ENCODE data around the gene RASAL3. TPM values are rescaled to one million over a fixed set of nuclear protein-coding genes. Genes with fewer than 3 reads are reported as not detected.

RASAL3 gene
- total and polyA plus RNA-seq, 2 donors (not counting 1 experiment from before 2014, with no cell fraction given): not detected

- Histone ChIP-seq H3K9me3 (ENCODE audit: control insufficient read depth, insufficient read depth, low read depth, low read length) (no peaks in the 10 kb centered on the region), H3K4me2 (ENCODE audit: extremely low read depth, insufficient read depth, low read length) (no peak overlapping the region), H3K27ac (ENCODE audit: insufficient read depth, low read length) (no peak overlapping the region), H3K27me3 (ENCODE audit: control insufficient read depth, insufficient read depth, low read length) (no peaks in the 10 kb centered on the region), H3K79me2 (ENCODE audit: control insufficient read depth, insufficient read depth, low read length) (peaks cover 39% of the 10 kb centered on the region), H4K20me1 (ENCODE audit: control insufficient read depth, extremely low read depth, insufficient read depth, low read length) (no peaks in the 10 kb centered on the region), H3K4me1 (ENCODE audit: control insufficient read depth, extremely low read depth, insufficient read depth, low read length) (peaks cover 9% of the 10 kb centered on the region), H3K4me3 (replicated peaks in 1 of 4; ENCODE audit: control extremely low read depth in 1 of 4, insufficient read depth in 1 of 4, low read depth in 3 of 4, low read length in 4 of 4) (no peak overlapping the region), H3K36me3 (ENCODE audit: control insufficient read depth, insufficient read depth, low read length) (peaks cover 17% of the 10 kb centered on the region), H2AFZ (ENCODE audit: low read length) (no peak overlapping the region), H3K9ac (ENCODE audit: insufficient read depth, low read length) (no peak overlapping the region)
- no peak for TF ChIP-seq EZH2 (IDR thresholded peaks at IDR 0.05; ENCODE audit: low read length, missing control alignments)
- no peak for TF ChIP-seq CTCF (conservative IDR thresholded peaks at IDR 0.05 in 1 of 2, IDR thresholded peaks at IDR 0.05 in 1 of 2; ENCODE audit: low read depth in 1 of 2, low read length in 2 of 2)
- DNase-seq (ENCODE audit: low read depth in 2 of 2): no peak
Measured at GRCh38 chr19:15429825-15430467, 34.4 kb downstream of the RASAL3 start.

- Histone ChIP-seq H3K79me2 (ENCODE audit: control insufficient read depth, insufficient read depth, low read length) (peaks cover 39% of the 10 kb centered on the region), H4K20me1 (ENCODE audit: control insufficient read depth, extremely low read depth, insufficient read depth, low read length) (no peaks in the 10 kb centered on the region), H3K4me1 (ENCODE audit: control insufficient read depth, extremely low read depth, insufficient read depth, low read length) (peaks cover 9% of the 10 kb centered on the region), H3K4me2 (ENCODE audit: extremely low read depth, insufficient read depth, low read length) (no peak overlapping the region), H3K36me3 (ENCODE audit: control insufficient read depth, insufficient read depth, low read length) (peaks cover 18% of the 10 kb centered on the region), H3K9ac (ENCODE audit: insufficient read depth, low read length) (no peak overlapping the region), H3K4me3 (replicated peaks in 1 of 4; ENCODE audit: control extremely low read depth in 1 of 4, insufficient read depth in 1 of 4, low read depth in 3 of 4, low read length in 4 of 4) (no peak overlapping the region), H3K9me3 (ENCODE audit: control insufficient read depth, insufficient read depth, low read depth, low read length) (no peaks in the 10 kb centered on the region), H2AFZ (ENCODE audit: low read length) (no peak overlapping the region), H3K27me3 (ENCODE audit: control insufficient read depth, insufficient read depth, low read length) (no peaks in the 10 kb centered on the region), H3K27ac (ENCODE audit: insufficient read depth, low read length) (no peak overlapping the region)
- TF ChIP-seq EZH2 (IDR thresholded peaks at IDR 0.05; ENCODE audit: low read length, missing control alignments) (no peak), CTCF (conservative IDR thresholded peaks at IDR 0.05 in 1 of 2, IDR thresholded peaks at IDR 0.05 in 1 of 2; ENCODE audit: low read depth in 1 of 2, low read length in 2 of 2) (no peak)
- DNase-seq (ENCODE audit: low read depth in 2 of 2): no peak
Measured at GRCh38 chr19:15428956-15429824, 35.2 kb downstream of the RASAL3 start.

GRCh38 chr19:15427991-15428471 lies 36.3 kb downstream of the RASAL3 start:
- no peaks in the 10 kb centered on the region for H4K20me1 ChIP-seq (ENCODE audit: control insufficient read depth, extremely low read depth, insufficient read depth, low read length)
- no peaks in the 10 kb centered on the region for H3K9me3 ChIP-seq (ENCODE audit: control insufficient read depth, insufficient read depth, low read depth, low read length)
- H3K9ac ChIP-seq (ENCODE audit: insufficient read depth, low read length): no peak overlapping the region
- no peak overlapping the region for H3K4me2 ChIP-seq (ENCODE audit: extremely low read depth, insufficient read depth, low read length)
- H3K27me3 ChIP-seq (ENCODE audit: control insufficient read depth, insufficient read depth, low read length): no peaks in the 10 kb centered on the region
- DNase-seq (ENCODE audit: low read depth in 2 of 2): no peak
- TF ChIP-seq EZH2 (IDR thresholded peaks at IDR 0.05; ENCODE audit: low read length, missing control alignments) (no peak), CTCF (conservative IDR thresholded peaks at IDR 0.05 in 1 of 2, IDR thresholded peaks at IDR 0.05 in 1 of 2; ENCODE audit: low read depth in 1 of 2, low read length in 2 of 2) (no peak)
- H3K4me3 ChIP-seq (replicated peaks in 1 of 4; ENCODE audit: control extremely low read depth in 1 of 4, insufficient read depth in 1 of 4, low read depth in 3 of 4, low read length in 4 of 4): no peak overlapping the region
- H3K4me1 ChIP-seq (ENCODE audit: control insufficient read depth, extremely low read depth, insufficient read depth, low read length): peaks cover 9% of the 10 kb centered on the region
- peaks cover 39% of the 10 kb centered on the region for H3K79me2 ChIP-seq (ENCODE audit: control insufficient read depth, insufficient read depth, low read length)
- peaks cover 27% of the 10 kb centered on the region for H3K36me3 ChIP-seq (ENCODE audit: control insufficient read depth, insufficient read depth, low read length)
- H2AFZ ChIP-seq (ENCODE audit: low read length): no peak overlapping the region
- H3K27ac ChIP-seq (ENCODE audit: insufficient read depth, low read length): no peak overlapping the region

Measured in fibroblast of lung (primary cell).